Parathyroid adenoma (tissue), 2 donors: ENCODE results near the gene UBE2D1.

Experiments used
- H2AFZ ChIP-seq: fragments of 300-600 bp; sonication (generic); one replicate; pipeline ENCODE4 v1.7.0; 2017; ENCODE audit warnings: antibody characterized with exemption, mild to moderate bottlenecking
- H3K27ac ChIP-seq: fragments of 300-600 bp; sonication (generic); one replicate; pipeline ENCODE4 v1.7.0; 2017
- H3K27me3 ChIP-seq: fragments of 300-600 bp; sonication (generic); one replicate; pipeline ENCODE4 v1.7.0; 2017; ENCODE audit warnings: low read length; ENCODE audit not compliant: control insufficient read depth, insufficient read depth
- H3K36me3 ChIP-seq: fragments of 300-600 bp; sonication (generic); one replicate; pipeline ENCODE4 v1.7.0; 2017; ENCODE audit warnings: low read length; ENCODE audit not compliant: control insufficient read depth, insufficient read depth
- H3K4me1 ChIP-seq: fragments of 300-600 bp; sonication (generic); one replicate; pipeline ENCODE4 v1.7.0; 2017; ENCODE audit warnings: control low read depth
- H3K4me2 ChIP-seq: fragments of 300-600 bp; sonication (generic); one replicate; pipeline ENCODE4 v1.7.0; 2017; ENCODE audit warnings: low read length
- H3K4me3 ChIP-seq: fragments of 300-600 bp; sonication (generic); one replicate; pipeline ENCODE4 v1.7.0; 2017; ENCODE audit warnings: low read depth, low read length
- H3K79me2 ChIP-seq: fragments of 300-600 bp; sonication (generic); one replicate; pipeline ENCODE4 v1.7.0; 2017; ENCODE audit warnings: control low read depth
- H3K9ac ChIP-seq: fragments of 300-600 bp; sonication (generic); one replicate; pipeline ENCODE4 v1.7.0; 2017; ENCODE audit warnings: mild to moderate bottlenecking
- H3K9me3 ChIP-seq: fragments of 300-600 bp; sonication (generic); one replicate; pipeline ENCODE4 v1.7.0; 2017; ENCODE audit warnings: low read length; ENCODE audit not compliant: control insufficient read depth
- CTCF ChIP-seq: fragments of 300-600 bp; sonication (generic); IDR thresholded peaks from one replicate; pipeline ENCODE4 v1.7.0; 2017; ENCODE audit warnings: antibody characterized with exemption, mild to moderate bottlenecking
- donor health status: primary hyperparathyroidism.

UBE2D1 gene

GRCh38 chr10:58362027-58362789, 27.4 kb downstream of the UBE2D1 start:
- Histone ChIP-seq H2AFZ (no peak overlapping the region), H3K4me1 (no peaks in the 10 kb centered on the region), H3K27me3 (no peaks in the 10 kb centered on the region), H3K79me2 (no peaks in the 10 kb centered on the region), H3K4me2 (no peak overlapping the region), H3K4me3 (no peak overlapping the region), H3K36me3 (no peaks in the 10 kb centered on the region), H3K27ac (no peak overlapping the region), H3K9ac (no peak overlapping the region), H3K9me3 (no peaks in the 10 kb centered on the region)
- TF ChIP-seq CTCF: no peak

GRCh38 chr10:58367069-58367468, 32.3 kb downstream of the UBE2D1 start:
- Histone ChIP-seq H3K4me2 (no peak overlapping the region), H2AFZ (no peak overlapping the region), H3K79me2 (no peaks in the 10 kb centered on the region), H3K4me3 (no peak overlapping the region), H3K36me3 (no peaks in the 10 kb centered on the region), H3K27me3 (no peaks in the 10 kb centered on the region), H3K4me1 (no peaks in the 10 kb centered on the region), H3K27ac (no peak overlapping the region), H3K9me3 (no peaks in the 10 kb centered on the region), H3K9ac (no peak overlapping the region)
- no peak for TF ChIP-seq CTCF

GRCh38 chr10:58371473-58371872, 36.7 kb downstream of the UBE2D1 start:
- Histone ChIP-seq H3K27ac (no peak overlapping the region), H3K9me3 (no peaks in the 10 kb centered on the region), H3K4me1 (no peaks in the 10 kb centered on the region), H3K4me2 (no peak overlapping the region), H3K9ac (no peak overlapping the region), H3K4me3 (no peak overlapping the region), H3K27me3 (no peaks in the 10 kb centered on the region), H3K79me2 (no peaks in the 10 kb centered on the region), H3K36me3 (no peaks in the 10 kb centered on the region), H2AFZ (no peak overlapping the region)
- no peak for TF ChIP-seq CTCF

- Histone ChIP-seq H3K27me3 (no peaks in the 10 kb centered on the region), H3K4me3 (no peak overlapping the region), H3K4me1 (no peaks in the 10 kb centered on the region), H3K79me2 (no peaks in the 10 kb centered on the region), H3K27ac (no peak overlapping the region), H3K9me3 (no peaks in the 10 kb centered on the region), H3K4me2 (no peak overlapping the region), H3K9ac (no peak overlapping the region), H3K36me3 (no peaks in the 10 kb centered on the region), H2AFZ (no peak overlapping the region)
- no peak for TF ChIP-seq CTCF
Measured at GRCh38 chr10:58372607-58373441, 38.0 kb downstream of the UBE2D1 start.
